Islet precursor cell (in vitro differentiated cells): ENCODE data around the gene RGS3.
"Not testable (repeated sequence)": the region's sequence is repeated elsewhere in the genome, so short reads cannot be mapped to it uniquely, and the experiment has no call there.

ENCODE experiments used
- DNase-seq: peaks from one replicate; pipeline ENCODE4 v3.0.0-alpha.2; 2018

RGS3 gene

GRCh38 chr9:113463418-113464285 lies at the start of gene RGS3:
TSS of gene RGS3 (plus strand) at chr9:113463727. CDS start at chr9:113463803, 76 bp downstream.
- DNase-seq, result peak; percentile 88

GRCh38 chr9:113416149-113416721 lies 47.3 kb upstream of the RGS3 start:
- DNase-seq, result peak; percentile 34

GRCh38 chr9:113417370-113417769 lies 46.2 kb upstream of the RGS3 start:
- DNase-seq, result peak; percentile 34

GRCh38 chr9:113421726-113422125 lies 41.8 kb upstream of the RGS3 start:
- no peak for DNase-seq

- DNase-seq, result peak; percentile 53
These were observed 38.5 kb upstream of the RGS3 start for GRCh38 chr9:113425072-113425471.

GRCh38 chr9:113426701-113427100 lies 36.8 kb upstream of the RGS3 start:
- peak; percentile 10 for DNase-seq

- DNase-seq, result no peak
These were observed 35.9 kb upstream of the RGS3 start for GRCh38 chr9:113427629-113428028.

GRCh38 chr9:113428062-113428615 lies 35.4 kb upstream of the RGS3 start:
- no peak for DNase-seq

- DNase-seq, result no peak
These were observed 32.3 kb upstream of the RGS3 start for GRCh38 chr9:113431191-113431590.

- DNase-seq, result no peak
These were observed 26.6 kb upstream of the RGS3 start for GRCh38 chr9:113436728-113437515.

GRCh38 chr9:113437716-113438115 lies 25.8 kb upstream of the RGS3 start:
- not testable (repeated sequence) for DNase-seq

- DNase-seq, result no peak
These were observed 18.8 kb upstream of the RGS3 start for GRCh38 chr9:113444736-113445135.

- DNase-seq, result no peak
These were observed 17.2 kb upstream of the RGS3 start for GRCh38 chr9:113446323-113446740.

GRCh38 chr9:113449376-113449775 lies 14.2 kb upstream of the RGS3 start:
- DNase-seq, result no peak

- no peak for DNase-seq
These were observed 11.4 kb upstream of the RGS3 start for GRCh38 chr9:113452113-113452605.

GRCh38 chr9:113454914-113455761 lies 8.4 kb upstream of the RGS3 start:
- DNase-seq, result peak; percentile 96

- DNase-seq, result no peak
These were observed 7.3 kb upstream of the RGS3 start for GRCh38 chr9:113456235-113456634.

- peak; percentile 46 for DNase-seq
These were observed 2.2 kb upstream of the RGS3 start for GRCh38 chr9:113461285-113461684.

- DNase-seq, result no peak
These were observed 1.6 kb upstream of the RGS3 start for GRCh38 chr9:113461943-113462342.

- peak; percentile 58 for DNase-seq
These were observed 693 bp upstream of the RGS3 start for GRCh38 chr9:113462781-113463286.

GRCh38 chr9:113464286-113464660 lies 746 bp downstream of the RGS3 start:
- peak; percentile 51 for DNase-seq

- peak; percentile 86 for DNase-seq
These were observed 2.1 kb downstream of the RGS3 start for GRCh38 chr9:113465599-113466140.
